Kidney epithelial cell (primary cell): ENCODE results near the gene DCN. TPM values are rescaled to one million over a fixed set of nuclear protein-coding genes. Genes with fewer than 3 reads are reported as not detected.

Experiments used
- DNase-seq: peaks from one replicate; pipeline ENCODE4 v3.0.0-alpha.2; 2010; ENCODE audit warnings: low read depth
- H3K27me3 ChIP-seq: 2 replicates; pipeline ENCODE4 v1.6.0; 2011; ENCODE audit warnings: low read length; ENCODE audit not compliant: control insufficient read depth, insufficient read depth
- H3K36me3 ChIP-seq: 2 replicates; pipeline ENCODE4 v1.5.1; 2011; ENCODE audit warnings: low read length; ENCODE audit not compliant: control insufficient read depth, insufficient read depth
- H3K4me3 ChIP-seq: 2 replicates; pipeline ENCODE4 v1.5.1; 2011; ENCODE audit warnings: low read depth, mild to moderate bottlenecking, control low read depth, low read length
- total RNA-seq: library from RNA; depleted of rRNA; stranded (reverse); fragments of >200 nt; gene quantifications from 2 replicates; pipeline ENCODE4 v1.2.3, GENCODE V29; 2015
- TF ChIP-seq, protein P1 (sequence below): IDR thresholded peaks from 2 replicates; pipeline ENCODE4 v1.5.1; 2011; ENCODE audit warnings: mild to moderate bottlenecking, moderate library complexity, low read length, control low read depth, inconsistent platforms; ENCODE audit not compliant: insufficient read depth, poor library complexity, severe bottlenecking

The DCN gene
- total RNA-seq, 1 donor from 2014 or later, result 3.1 TPM

DNA sequence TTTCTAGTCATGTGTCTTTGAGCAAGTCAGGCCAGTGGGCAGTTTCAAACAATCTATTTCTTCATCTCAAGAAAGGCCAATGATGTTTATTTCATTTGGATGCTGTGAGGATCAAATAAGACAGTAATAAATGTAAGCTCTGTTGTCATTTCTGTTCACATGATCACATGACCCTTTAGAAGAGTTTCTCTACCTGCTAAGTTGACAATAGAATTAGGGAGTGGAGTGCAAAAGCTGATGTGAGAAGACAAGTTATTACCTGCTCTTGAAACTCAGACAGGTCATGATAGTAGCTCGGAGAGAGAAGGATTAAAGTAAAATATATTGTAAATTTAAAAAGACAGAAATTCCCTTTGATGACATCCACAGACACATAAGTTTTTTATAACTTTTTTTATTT, 37.3 kb upstream of the DCN start:
- H3K36me3 ChIP-seq, result no peaks in the 10 kb centered on the region
- no peak overlapping the region for H3K4me3 ChIP-seq
- TF ChIP-seq, protein P1, sequence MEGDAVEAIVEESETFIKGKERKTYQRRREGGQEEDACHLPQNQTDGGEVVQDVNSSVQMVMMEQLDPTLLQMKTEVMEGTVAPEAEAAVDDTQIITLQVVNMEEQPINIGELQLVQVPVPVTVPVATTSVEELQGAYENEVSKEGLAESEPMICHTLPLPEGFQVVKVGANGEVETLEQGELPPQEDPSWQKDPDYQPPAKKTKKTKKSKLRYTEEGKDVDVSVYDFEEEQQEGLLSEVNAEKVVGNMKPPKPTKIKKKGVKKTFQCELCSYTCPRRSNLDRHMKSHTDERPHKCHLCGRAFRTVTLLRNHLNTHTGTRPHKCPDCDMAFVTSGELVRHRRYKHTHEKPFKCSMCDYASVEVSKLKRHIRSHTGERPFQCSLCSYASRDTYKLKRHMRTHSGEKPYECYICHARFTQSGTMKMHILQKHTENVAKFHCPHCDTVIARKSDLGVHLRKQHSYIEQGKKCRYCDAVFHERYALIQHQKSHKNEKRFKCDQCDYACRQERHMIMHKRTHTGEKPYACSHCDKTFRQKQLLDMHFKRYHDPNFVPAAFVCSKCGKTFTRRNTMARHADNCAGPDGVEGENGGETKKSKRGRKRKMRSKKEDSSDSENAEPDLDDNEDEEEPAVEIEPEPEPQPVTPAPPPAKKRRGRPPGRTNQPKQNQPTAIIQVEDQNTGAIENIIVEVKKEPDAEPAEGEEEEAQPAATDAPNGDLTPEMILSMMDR, result no peak
- no peak for DNase-seq
- H3K27me3 ChIP-seq, result no peaks in the 10 kb centered on the region

DNA sequence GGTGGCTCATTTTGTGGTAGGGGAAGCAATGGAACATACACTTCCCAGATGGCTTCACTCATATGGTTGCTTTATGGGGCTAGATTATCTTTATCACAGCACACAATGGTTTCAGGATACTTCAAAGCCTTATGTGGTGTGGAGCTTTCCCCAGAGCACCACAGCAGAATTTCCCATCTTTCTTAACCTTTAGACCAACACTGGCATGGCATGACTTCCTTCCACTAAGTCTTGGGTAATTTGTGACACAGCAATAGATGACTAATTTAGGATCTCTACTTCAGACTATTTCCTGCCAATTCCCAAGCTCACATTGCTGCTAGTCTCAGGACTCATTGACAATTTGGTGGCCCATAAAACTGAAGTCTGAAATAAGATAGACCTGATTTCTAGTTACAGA, 36.9 kb upstream of the DCN start:
- no peaks in the 10 kb centered on the region for H3K36me3 ChIP-seq
- DNase-seq, result peak; percentile 77
- no peaks in the 10 kb centered on the region for H3K27me3 ChIP-seq
- H3K4me3 ChIP-seq, result no peak overlapping the region
- TF ChIP-seq, protein P1, result no peak

DNA sequence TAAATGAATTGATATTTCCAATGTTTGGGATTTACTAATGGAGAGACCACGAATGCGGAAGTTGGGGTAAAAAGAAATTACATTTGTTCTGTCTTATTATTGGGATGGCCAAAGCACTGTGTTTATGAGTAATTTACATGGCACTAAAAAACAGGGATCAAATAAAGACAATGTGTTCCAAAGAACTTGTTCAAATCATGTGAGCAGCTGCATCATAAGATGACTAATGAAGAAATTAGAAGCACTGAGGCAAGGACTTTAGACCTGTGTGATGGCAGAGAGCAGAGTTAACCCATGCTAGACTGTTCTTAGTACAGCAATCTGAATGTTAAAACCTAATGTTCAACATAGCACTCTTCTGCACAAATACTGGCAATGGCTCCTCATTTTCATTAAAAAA, 34.3 kb upstream of the DCN start:
- Histone ChIP-seq H3K36me3 (no peaks in the 10 kb centered on the region), H3K4me3 (no peak overlapping the region), H3K27me3 (no peaks in the 10 kb centered on the region)
- TF ChIP-seq, protein P1, result no peak
- no peak for DNase-seq

DNA sequence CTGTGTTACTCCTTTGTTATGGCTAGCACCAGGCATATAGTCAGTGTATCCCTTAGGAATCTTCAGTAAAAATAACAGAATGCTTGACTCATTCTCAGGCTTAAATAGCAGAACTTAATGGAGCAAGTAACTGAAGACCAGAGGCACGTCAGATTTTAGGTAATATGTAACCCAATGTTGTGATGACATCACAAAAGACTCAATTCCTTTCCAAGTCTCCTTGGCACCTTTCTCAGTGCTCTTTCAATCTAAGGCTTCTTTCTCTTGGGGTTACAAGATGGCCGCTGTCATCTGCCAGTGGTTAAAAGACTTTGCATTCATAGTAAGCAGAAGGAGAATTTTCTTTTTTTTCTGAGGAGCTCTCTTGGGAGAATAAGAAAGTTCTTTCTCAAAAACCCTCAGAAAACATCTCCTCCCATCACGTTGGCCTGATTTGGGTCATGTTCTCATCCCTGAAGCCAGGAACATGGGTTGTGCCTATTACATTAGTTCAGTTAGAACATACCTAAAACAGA, 33.4 kb upstream of the DCN start:
- H3K36me3 ChIP-seq, result no peaks in the 10 kb centered on the region
- no peaks in the 10 kb centered on the region for H3K27me3 ChIP-seq
- peak; percentile 99 for DNase-seq
- TF ChIP-seq, protein P1, result no peak
- H3K4me3 ChIP-seq, result no peak overlapping the region

DNA sequence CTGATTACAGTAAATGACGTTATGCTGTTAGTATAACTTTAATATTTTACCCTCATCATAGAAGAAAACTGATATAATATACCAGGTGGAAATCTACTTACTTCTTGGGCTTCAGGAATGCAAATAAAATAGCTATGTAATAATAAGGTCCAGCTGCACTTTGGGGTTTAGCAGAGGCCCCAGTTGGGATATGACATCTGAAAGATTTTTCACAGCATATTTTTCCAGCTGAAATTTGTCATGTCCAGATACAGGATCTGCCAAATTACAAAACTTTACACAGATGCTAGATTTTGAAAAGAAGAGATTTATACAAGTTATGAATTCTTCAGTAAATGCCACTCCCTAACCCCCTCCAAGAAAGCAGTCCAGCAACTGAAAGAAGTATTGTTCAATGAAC, 29.2 kb upstream of the DCN start:
- DNase-seq, result no peak
- Histone ChIP-seq H3K27me3 (no peaks in the 10 kb centered on the region), H3K4me3 (no peak overlapping the region), H3K36me3 (no peaks in the 10 kb centered on the region)
- TF ChIP-seq, protein P1, result no peak

DNA sequence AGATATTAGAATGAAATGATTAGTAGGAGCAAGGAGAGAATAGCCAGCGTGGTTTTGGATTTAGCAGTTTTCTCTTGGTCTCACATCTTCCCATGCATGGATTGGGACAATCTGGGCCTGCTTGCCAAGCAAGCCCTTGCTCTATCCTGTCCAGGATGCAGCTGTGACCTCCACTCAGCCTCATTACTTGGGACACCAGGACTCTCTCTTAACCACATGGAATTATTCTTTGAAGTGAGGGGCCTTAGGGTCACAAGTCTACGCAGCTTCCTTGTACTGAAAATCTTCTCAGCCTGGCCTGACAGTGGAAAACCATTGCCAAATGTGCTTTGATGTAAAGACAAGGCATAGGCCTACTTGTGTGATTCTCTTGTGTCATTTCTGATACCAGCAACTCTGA, 28.0 kb upstream of the DCN start:
- DNase-seq, result no peak
- no peak overlapping the region for H3K4me3 ChIP-seq
- no peaks in the 10 kb centered on the region for H3K36me3 ChIP-seq
- TF ChIP-seq, protein P1, result no peak
- no peaks in the 10 kb centered on the region for H3K27me3 ChIP-seq
